Skeletal muscle cell (primary cell): ENCODE measurements around the gene CD2BP2.

Experiments
- DNase-seq: peaks from one replicate; pipeline ENCODE4 v3.0.0-alpha.2; 2010; ENCODE audit warnings: low read depth
- H3K4me3 ChIP-seq: 2 replicates; pipeline ENCODE4 v1.5.1; 2011; ENCODE audit warnings: low read depth, mild to moderate bottlenecking, control low read depth, low read length, moderate library complexity

Gene CD2BP2

GRCh38 chr16:30380072-30380802 lies 25.1 kb upstream of the CD2BP2 start:
- no peak for DNase-seq
- H3K4me3 ChIP-seq = no peak overlapping the region

GRCh38 chr16:30379158-30379783 lies 24.2 kb upstream of the CD2BP2 start:
- peak overlapping the region; percentile 76 for H3K4me3 ChIP-seq
- DNase-seq = no peak

- peak overlapping the region; percentile 76 for H3K4me3 ChIP-seq
- DNase-seq = peak; percentile 93
Measured at GRCh38 chr16:30378236-30379157, 23.4 kb upstream of the CD2BP2 start.

GRCh38 chr16:30377812-30378235 lies 22.7 kb upstream of the CD2BP2 start:
- H3K4me3 ChIP-seq = peak overlapping the region; percentile 76
- DNase-seq = peak; percentile 63

GRCh38 chr16:30377050-30377811 lies 22.1 kb upstream of the CD2BP2 start:
- DNase-seq = no peak
- peak overlapping the region; percentile 76 for H3K4me3 ChIP-seq

- DNase-seq = no peak
- H3K4me3 ChIP-seq = peak overlapping the region; percentile 21
Measured at GRCh38 chr16:30376461-30376902, 21.4 kb upstream of the CD2BP2 start.

GRCh38 chr16:30375864-30376263 lies 20.8 kb upstream of the CD2BP2 start:
- peak overlapping the region; percentile 21 for H3K4me3 ChIP-seq
- no peak for DNase-seq

- no peak for DNase-seq
- H3K4me3 ChIP-seq = peak within 1 kb of the TSS; percentile 21
Measured at GRCh38 chr16:30374538-30374937, 19.4 kb upstream of the CD2BP2 start, which contains the start of gene MYL11. Gene MYL11 (plus strand): TSS chr16:30374802. CDS start chr16:30374858, 56 bp downstream.

- no peak overlapping the region for H3K4me3 ChIP-seq
- no peak for DNase-seq
Measured at GRCh38 chr16:30372725-30373124, 17.6 kb upstream of the CD2BP2 start.

- no peak overlapping the region for H3K4me3 ChIP-seq
- no peak for DNase-seq
Measured at GRCh38 chr16:30372038-30372712, 17.1 kb upstream of the CD2BP2 start.

GRCh38 chr16:30371248-30371816 lies 16.2 kb upstream of the CD2BP2 start:
- peak overlapping the region; percentile 52 for H3K4me3 ChIP-seq
- DNase-seq = no peak

- DNase-seq = peak; percentile 100
- H3K4me3 ChIP-seq = peak within 1 kb of the TSS; percentile 89
Measured at GRCh38 chr16:30370456-30371247, 15.5 kb upstream of the CD2BP2 start, which contains the start of gene TBC1D10B. Gene TBC1D10B (minus strand): TSS chr16:30370494. CDS start chr16:30370183, 311 bp downstream.

- no peak for DNase-seq
- H3K4me3 ChIP-seq = peak overlapping the region; percentile 89
Measured at GRCh38 chr16:30369938-30370455, 14.9 kb upstream of the CD2BP2 start.

GRCh38 chr16:30369091-30369937 lies 14.2 kb upstream of the CD2BP2 start:
- DNase-seq = no peak
- peak overlapping the region; percentile 89 for H3K4me3 ChIP-seq

- peak overlapping the region; percentile 89 for H3K4me3 ChIP-seq
- no peak for DNase-seq
Measured at GRCh38 chr16:30368792-30369090, 13.6 kb upstream of the CD2BP2 start.

- DNase-seq = no peak
Measured at GRCh38 chr16:30368122-30368791, 13.1 kb upstream of the CD2BP2 start.

More at GRCh38 chr16:30368122-30368791, 13.1 kb upstream of the CD2BP2 start:
- H3K4me3 ChIP-seq = peak overlapping the region; percentile 89
